ENCODE data around the gene HIF1A. TPM values are rescaled to one million over a fixed set of nuclear protein-coding genes. Genes with fewer than 3 reads are reported as not detected.

The HIF1A gene
- total and polyA plus RNA-seq, 2 of the 13 experiments (the other 11 are each of a cell fraction or from before 2014, with no cell fraction given), result 41.0 to 126 TPM

DNA sequence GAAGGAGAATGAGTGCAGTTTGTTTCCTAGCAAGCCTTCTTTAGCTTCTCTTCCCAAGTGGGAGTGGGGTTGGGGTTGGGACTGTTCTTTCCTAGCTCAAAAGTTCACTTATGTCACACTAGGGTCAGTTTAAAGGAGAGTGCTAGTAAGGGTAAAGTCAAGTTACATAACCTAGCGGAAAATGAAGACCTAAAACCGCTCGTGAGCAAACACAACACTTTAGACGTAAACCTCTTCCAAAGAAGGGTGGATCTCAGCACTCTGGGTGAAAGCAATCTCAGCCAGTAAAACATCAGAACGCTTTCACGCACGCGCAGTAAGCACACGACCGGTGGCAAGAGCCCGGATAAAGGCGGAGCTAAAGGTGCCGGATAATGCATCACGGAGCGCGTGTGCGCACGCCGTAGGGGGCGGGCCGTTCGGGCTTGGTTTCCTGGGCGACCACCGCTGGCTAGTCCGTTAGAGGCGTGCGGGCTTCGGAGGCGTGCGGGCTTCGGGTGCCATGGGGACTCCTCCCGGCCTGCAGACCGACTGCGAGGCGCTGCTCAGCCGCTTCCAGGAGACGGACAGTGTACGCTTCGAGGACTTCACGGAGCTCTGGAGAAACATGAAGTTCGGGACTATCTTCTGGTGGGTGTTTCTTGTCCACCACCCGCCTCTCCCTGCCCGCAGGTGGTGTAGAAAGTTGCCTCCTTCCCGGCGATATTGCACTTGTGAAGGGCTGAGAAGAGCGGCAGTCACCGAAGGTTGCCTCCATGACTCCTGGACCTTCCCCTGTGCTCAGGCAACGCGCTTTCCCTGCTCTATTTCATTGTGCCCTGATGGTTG lies 66.9 kb downstream of the HIF1A start, which contains the start of gene SNAPC1 (continued):
- TF ChIP-seq ZNF317 (CRISPR knock-in tag; IDR thresholded peaks at IDR 0.05) (0 out of 2 replicates have a peak, but pooled peaks have one; percentile 26), ZSCAN9 (CRISPR knock-in tag; IDR thresholded peaks at IDR 0.05; ENCODE audit: borderline replicate concordance) (no peak), RFXAP (CRISPR knock-in tag; IDR thresholded peaks at IDR 0.05; ENCODE audit: borderline replicate concordance) (no peak), ZNF616 (CRISPR knock-in tag; IDR thresholded peaks at IDR 0.05; ENCODE audit: low read depth) (0 out of 2 replicates have a peak, but pooled peaks have one; percentile 35), NR3C1 (CRISPR knock-in tag; IDR thresholded peaks at IDR 0.05) (no peak), ZBTB33 (CRISPR knock-in tag; IDR thresholded peaks at IDR 0.05) (no peak), ZNF20 (CRISPR knock-in tag; IDR thresholded peaks at IDR 0.05) (no peak), CREB1 (IDR thresholded peaks at IDR 0.05) (peak; percentile 50; the same call in 1 of the 2 replicates), CREB1 (CRISPR knock-in tag; IDR thresholded peaks at IDR 0.05) (peak; percentile 76), HNRNPL (IDR thresholded peaks at IDR 0.05; ENCODE audit: low read depth, low read length) (no peak), ZFP36L1 (CRISPR knock-in tag; IDR thresholded peaks at IDR 0.05) (peak; percentile 62; the same call in 1 of the 2 replicates), YY1 (IDR thresholded peaks at IDR 0.05; ENCODE audit: insufficient read depth, insufficient replicate concordance, low read depth, low read length) (peak; percentile 4), TEAD2 (CRISPR knock-in tag; IDR thresholded peaks at IDR 0.05) (no peak), NFIC (IDR thresholded peaks at IDR 0.05; ENCODE audit: low read length) (no peak), POLR2A (IDR thresholded peaks at IDR 0.05; ENCODE audit: insufficient read depth in 1 of 2, low read depth in 2 of 2, low read length in 2 of 2) (peak in 1 of 2 experiments; percentile 90; a peak in 2 of 4 replicates), ATF7 (IDR thresholded peaks at IDR 0.05) (no peak), ATF7 (CRISPR knock-in tag; IDR thresholded peaks at IDR 0.05) (no peak), SOX6 (IDR thresholded peaks at IDR 0.05) (no peak), SOX6 (CRISPR knock-in tag; IDR thresholded peaks at IDR 0.05) (peak; percentile 45; the same call in 1 of the 2 replicates), ZNF12 (CRISPR knock-in tag; IDR thresholded peaks at IDR 0.05) (no peak), SUZ12 (IDR thresholded peaks at IDR 0.05; ENCODE audit: low read depth, low read length) (no peak), E2F5 (CRISPR knock-in tag; conservative IDR thresholded peaks at IDR 0.05) (no peak), MXI1 (IDR thresholded peaks at IDR 0.05; ENCODE audit: borderline replicate concordance, low read depth, low read length) (peak; percentile 91; the same call in 2 of the 3 replicates), ZNF577 (CRISPR knock-in tag; IDR thresholded peaks at IDR 0.05; ENCODE audit: borderline replicate concordance, low read depth) (no peak), ARNT2 (CRISPR knock-in tag; IDR thresholded peaks at IDR 0.05; ENCODE audit: low read depth) (no peak)
- TF ChIP-seq, protein P1, sequence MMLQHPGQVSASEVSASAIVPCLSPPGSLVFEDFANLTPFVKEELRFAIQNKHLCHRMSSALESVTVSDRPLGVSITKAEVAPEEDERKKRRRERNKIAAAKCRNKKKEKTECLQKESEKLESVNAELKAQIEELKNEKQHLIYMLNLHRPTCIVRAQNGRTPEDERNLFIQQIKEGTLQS (CRISPR knock-in tag; IDR thresholded peaks at IDR 0.05), result no peak
- TF ChIP-seq, protein P2, sequence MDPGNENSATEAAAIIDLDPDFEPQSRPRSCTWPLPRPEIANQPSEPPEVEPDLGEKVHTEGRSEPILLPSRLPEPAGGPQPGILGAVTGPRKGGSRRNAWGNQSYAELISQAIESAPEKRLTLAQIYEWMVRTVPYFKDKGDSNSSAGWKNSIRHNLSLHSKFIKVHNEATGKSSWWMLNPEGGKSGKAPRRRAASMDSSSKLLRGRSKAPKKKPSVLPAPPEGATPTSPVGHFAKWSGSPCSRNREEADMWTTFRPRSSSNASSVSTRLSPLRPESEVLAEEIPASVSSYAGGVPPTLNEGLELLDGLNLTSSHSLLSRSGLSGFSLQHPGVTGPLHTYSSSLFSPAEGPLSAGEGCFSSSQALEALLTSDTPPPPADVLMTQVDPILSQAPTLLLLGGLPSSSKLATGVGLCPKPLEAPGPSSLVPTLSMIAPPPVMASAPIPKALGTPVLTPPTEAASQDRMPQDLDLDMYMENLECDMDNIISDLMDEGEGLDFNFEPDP (CRISPR knock-in tag; conservative IDR thresholded peaks at IDR 0.05), result no peak

Measured in HepG2 (cell line).